Uterus (tissue), 4 donors: ENCODE results near the gene ARL6IP5. TPM values are rescaled to one million over a fixed set of nuclear protein-coding genes. Genes with fewer than 3 reads are reported as not detected.

Source experiments
- microRNA counts, 2 donors: library from miRNA; unstranded; fragments of <30 nt; microRNA quantifications; one replicate each; lab custom pipeline; 2016 to 2017
- microRNA-seq: library from miRNA; unstranded; fragments of <30 nt; microRNA quantifications from one replicate; pipeline ENCODE4, GENCODE V29; 2016; ENCODE audit warnings: borderline microRNAs expressed, borderline replicate concordance
- small RNA-seq: library from RNA; depleted of rRNA; stranded (forward); fragments of <200 nt; gene quantifications from one replicate; pipeline ENCODE3, GENCODE V24; 2016
- total RNA-seq, 4 donors: library from RNA; depleted of rRNA in 3 of 4; stranded (reverse); fragments of >200 nt in 3 of 4; gene quantifications; one replicate each; pipeline versions ENCODE4 v1.1.0 to v1.2.4, GENCODE V29; 2014 to 2023
- donor health status: DM: yes; HTN: yes; CAD: no.

Gene ARL6IP5
- total RNA-seq, 4 donors from 2014 or later = 86.8 to 143 (median 120) TPM

MicroRNAs within 50 kb of the gene (microRNA counts, 767-probe panel; counts per million panel counts)
- 0 counts per million in 2 donors for microRNA hsa-miR-3136-5p (lab: Ali Mortazavi, UCI)

Small RNA genes within 50 kb of the gene (microRNA-seq; reads per million reads assigned to microRNA genes)
- not detected for gene MIR3136

Small RNA genes within 50 kb of the gene (small RNA-seq; reads per million reads assigned to genes)
- not detected for gene MIR3136

Other genes with a start within 250 kb of the ARL6IP5 start
- gene TAFA4, start 152.4 kb upstream of the ARL6IP5 start, total RNA-seq = under 1 TPM in 1 of 4 donors, not detected in 3; 0.14 TPM
- gene EOGT, start 71.3 kb upstream of the ARL6IP5 start, total RNA-seq = 10 to 100 TPM; 44.1 to 73.0 (median 57.9) TPM
- gene TMF1, start 32.6 kb upstream of the ARL6IP5 start, total RNA-seq = 10 to 100 TPM; 24.1 to 69.3 (median 44.9) TPM
- 100 to 1,000 TPM in 2 of 4 donors, 10 to 100 TPM in 2; 62.9 to 122 (median 91.0) TPM for gene UBA3, start 4.6 kb upstream of the ARL6IP5 start, total RNA-seq
- gene LMOD3, start 37.7 kb downstream of the ARL6IP5 start, total RNA-seq = under 1 TPM in 1 of 4 donors, not detected in 3; 0.24 TPM